Measurements from ENCODE around the gene RIN3. TPM values are rescaled to one million over a fixed set of nuclear protein-coding genes. Genes with fewer than 3 reads are reported as not detected.

RIN3 gene
- total RNA-seq, 4 donors from 2014 or later: 15.4 to 53.6 (median 39.7) TPM

GRCh38 chr14:92575748-92576303 is 62.2 kb downstream of the RIN3 start:
- Histone ChIP-seq H3K4me3 (no peak overlapping the region), H3K36me3 (peaks cover 0 to 27% (median 0%) of the 10 kb centered on the region in 3 donors), H3K27ac (no peak overlapping the region), H3K27me3 (no peaks in the 10 kb centered on the region), H3K9me3 (no peaks in the 10 kb centered on the region), H3K4me1 (peaks cover 0 to 13% (median 7%) of the 10 kb centered on the region in 4 donors)
- DNase-seq: no peak
- TF ChIP-seq POLR2A (IDR thresholded peaks at IDR 0.05): no peak
- TF ChIP-seq, protein P1, sequence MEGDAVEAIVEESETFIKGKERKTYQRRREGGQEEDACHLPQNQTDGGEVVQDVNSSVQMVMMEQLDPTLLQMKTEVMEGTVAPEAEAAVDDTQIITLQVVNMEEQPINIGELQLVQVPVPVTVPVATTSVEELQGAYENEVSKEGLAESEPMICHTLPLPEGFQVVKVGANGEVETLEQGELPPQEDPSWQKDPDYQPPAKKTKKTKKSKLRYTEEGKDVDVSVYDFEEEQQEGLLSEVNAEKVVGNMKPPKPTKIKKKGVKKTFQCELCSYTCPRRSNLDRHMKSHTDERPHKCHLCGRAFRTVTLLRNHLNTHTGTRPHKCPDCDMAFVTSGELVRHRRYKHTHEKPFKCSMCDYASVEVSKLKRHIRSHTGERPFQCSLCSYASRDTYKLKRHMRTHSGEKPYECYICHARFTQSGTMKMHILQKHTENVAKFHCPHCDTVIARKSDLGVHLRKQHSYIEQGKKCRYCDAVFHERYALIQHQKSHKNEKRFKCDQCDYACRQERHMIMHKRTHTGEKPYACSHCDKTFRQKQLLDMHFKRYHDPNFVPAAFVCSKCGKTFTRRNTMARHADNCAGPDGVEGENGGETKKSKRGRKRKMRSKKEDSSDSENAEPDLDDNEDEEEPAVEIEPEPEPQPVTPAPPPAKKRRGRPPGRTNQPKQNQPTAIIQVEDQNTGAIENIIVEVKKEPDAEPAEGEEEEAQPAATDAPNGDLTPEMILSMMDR (IDR thresholded peaks at IDR 0.05): no peak

DNA sequence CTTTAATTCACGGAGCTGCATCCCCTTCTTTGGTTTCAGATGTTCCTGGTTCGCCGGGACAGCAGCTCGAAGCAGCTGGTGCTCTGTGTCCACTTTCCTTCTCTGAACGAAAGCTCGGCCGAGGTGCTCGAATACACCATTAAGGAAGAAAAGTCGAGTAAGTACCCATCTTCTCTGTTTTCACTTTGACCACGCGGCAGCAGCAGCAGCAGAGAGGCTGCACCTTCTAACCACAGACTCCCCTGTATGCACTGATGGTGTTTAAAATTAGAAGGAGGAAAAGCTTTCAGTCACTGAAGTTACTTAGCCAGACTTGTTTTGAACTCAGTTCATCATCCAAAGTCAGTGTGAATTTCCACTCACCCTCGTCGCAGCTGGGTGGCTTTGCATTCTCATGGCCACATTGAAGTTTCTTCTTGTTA is 63.8 kb downstream of the RIN3 start:
- no peak for TF ChIP-seq POLR2A (IDR thresholded peaks at IDR 0.05)
- TF ChIP-seq, protein P1 (IDR thresholded peaks at IDR 0.05): no peak
- Histone ChIP-seq H3K36me3 (peaks cover 0 to 27% (median 0%) of the 10 kb centered on the region in 3 donors), H3K27ac (peak overlapping the region in 3 of 4 donors; percentile 17 to 69 (median 43)), H3K4me1 (peaks cover 0 to 13% (median 3%) of the 10 kb centered on the region in 4 donors), H3K27me3 (no peaks in the 10 kb centered on the region), H3K9me3 (no peaks in the 10 kb centered on the region), H3K4me3 (peak overlapping the region in 1 of 4 donors; percentile 20)
- peak in 2 of 3 donors; percentile 50 to 64 for DNase-seq

- H3K27me3 ChIP-seq: no peaks in the 10 kb centered on the region
- DNase-seq: no peak
- H3K9me3 ChIP-seq: no peaks in the 10 kb centered on the region
- TF ChIP-seq, protein P1 (IDR thresholded peaks at IDR 0.05): no peak
- no peak for TF ChIP-seq POLR2A (IDR thresholded peaks at IDR 0.05)
- H3K27ac ChIP-seq: peak overlapping the region in 1 of 4 donors; percentile 69
- H3K36me3 ChIP-seq: peaks cover 0 to 27% (median 0%) of the 10 kb centered on the region in 3 donors
- H3K4me3 ChIP-seq: no peak overlapping the region
- H3K4me1 ChIP-seq: peaks cover 0 to 13% (median 5%) of the 10 kb centered on the region in 4 donors
Measured at GRCh38 chr14:92578511-92578910, 64.9 kb downstream of the RIN3 start.

DNA sequence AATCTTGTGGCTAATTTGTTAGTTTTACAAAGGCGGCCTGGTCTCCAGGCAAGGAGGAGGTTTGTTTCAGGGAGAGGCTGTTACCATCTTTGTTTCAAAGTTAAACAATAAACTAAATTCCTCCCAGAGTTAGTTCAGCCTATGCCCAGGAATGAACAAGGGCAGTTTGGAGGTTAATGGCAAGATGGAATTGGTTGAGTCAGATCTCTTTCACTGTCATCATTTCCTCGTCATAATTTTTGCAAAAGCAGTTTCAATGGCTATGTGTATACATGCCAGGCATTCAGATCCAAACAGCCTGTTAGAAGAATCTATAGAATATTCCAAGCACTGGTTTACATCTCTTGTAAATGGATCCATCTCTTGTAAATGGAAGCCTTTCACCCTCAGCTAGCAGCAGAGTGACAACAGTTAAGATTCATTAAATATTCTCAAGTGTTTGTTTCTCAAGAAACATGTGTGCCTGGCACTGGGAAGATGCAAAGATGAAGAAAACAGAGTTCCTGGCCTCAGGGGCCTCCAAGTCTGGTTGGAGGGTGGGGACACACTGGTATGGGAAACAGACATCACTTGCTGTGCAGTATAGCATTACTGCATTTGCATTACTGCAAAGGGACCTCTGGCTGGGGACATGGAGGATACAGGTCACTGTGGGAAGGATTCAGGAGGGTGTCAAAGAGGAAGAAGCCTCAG is 65.8 kb downstream of the RIN3 start:
- peaks cover 0 to 27% (median 0%) of the 10 kb centered on the region in 3 donors for H3K36me3 ChIP-seq
- no peaks in the 10 kb centered on the region for H3K27me3 ChIP-seq
- no peaks in the 10 kb centered on the region for H3K9me3 ChIP-seq
- no peak for TF ChIP-seq POLR2A (IDR thresholded peaks at IDR 0.05)
- TF ChIP-seq, protein P1 (IDR thresholded peaks at IDR 0.05): no peak
- DNase-seq: no peak
- H3K4me3 ChIP-seq: no peak overlapping the region
- peaks cover 0 to 13% (median 7%) of the 10 kb centered on the region in 4 donors for H3K4me1 ChIP-seq
- no peak overlapping the region for H3K27ac ChIP-seq

DNA sequence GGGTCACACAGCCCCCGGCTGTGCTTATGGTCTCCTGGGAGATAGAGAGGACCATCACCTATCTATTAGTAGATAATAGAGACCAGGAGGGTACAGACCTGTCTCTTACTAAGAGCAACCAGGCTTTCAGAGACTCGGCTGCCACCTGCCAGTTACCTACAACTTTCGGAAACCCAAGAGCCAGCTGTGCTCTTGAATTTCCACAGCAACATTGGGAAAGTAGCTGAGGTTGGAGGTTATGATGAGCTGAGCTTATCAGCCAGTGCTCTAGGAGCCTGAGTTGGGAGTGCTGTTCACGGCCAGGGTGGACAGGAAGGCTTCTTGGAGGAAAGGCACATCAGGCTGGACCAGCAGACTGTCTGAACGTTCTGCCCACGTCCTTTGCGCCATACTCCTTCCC is 67.6 kb downstream of the RIN3 start:
- Histone ChIP-seq H3K9me3 (no peaks in the 10 kb centered on the region), H3K36me3 (peaks cover 0 to 27% (median 0%) of the 10 kb centered on the region in 3 donors)
- DNase-seq: no peak

More for the DNA sequence above, 67.6 kb downstream of the RIN3 start:
- Histone ChIP-seq H3K4me3 (no peak overlapping the region), H3K27ac (no peak overlapping the region), H3K27me3 (no peaks in the 10 kb centered on the region), H3K4me1 (peaks cover 0 to 13% (median 11%) of the 10 kb centered on the region in 4 donors)
- no peak for TF ChIP-seq POLR2A (IDR thresholded peaks at IDR 0.05)
- TF ChIP-seq, protein P1 (IDR thresholded peaks at IDR 0.05): no peak

All from Peyer's patch (tissue), 4 donors.